Raji (cell line): ENCODE results near the gene GATD1.

Experiments
- POLR2A ChIP-seq: IDR thresholded peaks from 2 replicates; pipeline ENCODE4 v1.6.1; 2011; ENCODE audit warnings: low read depth, low read length, control low read depth; ENCODE audit not compliant: insufficient read depth

The GATD1 gene

DNA sequence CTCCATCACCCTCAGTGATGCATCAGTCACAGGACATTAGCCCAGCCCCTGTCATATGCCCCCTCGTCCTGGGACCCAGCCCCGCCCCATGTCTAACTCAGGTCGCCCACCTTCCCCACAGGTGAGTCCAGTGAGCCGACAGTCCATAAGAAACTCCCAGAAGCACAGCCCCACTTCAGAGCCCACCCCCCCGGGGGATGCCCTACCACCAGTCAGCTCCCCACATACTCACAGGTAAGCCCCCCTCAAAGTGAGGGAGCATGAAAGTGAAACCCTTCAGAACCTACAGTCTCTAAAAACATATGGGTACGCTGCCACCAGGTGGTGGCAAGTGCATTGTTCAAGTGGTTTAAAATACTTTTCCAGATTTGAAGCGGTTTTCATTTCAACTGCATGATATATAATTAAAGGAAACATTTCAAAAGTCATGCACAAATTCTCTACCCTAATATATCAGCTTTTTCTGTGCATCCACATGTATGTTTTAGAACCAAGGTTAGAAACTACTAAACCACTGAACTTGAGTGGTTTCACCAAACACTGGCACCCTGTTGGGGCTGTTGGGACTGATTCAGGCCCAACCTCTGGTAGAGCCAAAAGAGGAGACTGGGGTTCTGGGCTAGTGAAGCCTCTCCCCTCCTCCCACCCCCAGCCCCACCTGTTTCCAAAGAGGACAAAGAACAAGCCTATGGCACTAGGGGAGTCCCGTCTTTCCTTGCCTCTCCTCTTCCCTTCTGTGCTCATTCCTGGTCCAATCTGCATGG, 54.0 kb downstream of the GATD1 start:
- TF ChIP-seq POLR2A: no peak

DNA sequence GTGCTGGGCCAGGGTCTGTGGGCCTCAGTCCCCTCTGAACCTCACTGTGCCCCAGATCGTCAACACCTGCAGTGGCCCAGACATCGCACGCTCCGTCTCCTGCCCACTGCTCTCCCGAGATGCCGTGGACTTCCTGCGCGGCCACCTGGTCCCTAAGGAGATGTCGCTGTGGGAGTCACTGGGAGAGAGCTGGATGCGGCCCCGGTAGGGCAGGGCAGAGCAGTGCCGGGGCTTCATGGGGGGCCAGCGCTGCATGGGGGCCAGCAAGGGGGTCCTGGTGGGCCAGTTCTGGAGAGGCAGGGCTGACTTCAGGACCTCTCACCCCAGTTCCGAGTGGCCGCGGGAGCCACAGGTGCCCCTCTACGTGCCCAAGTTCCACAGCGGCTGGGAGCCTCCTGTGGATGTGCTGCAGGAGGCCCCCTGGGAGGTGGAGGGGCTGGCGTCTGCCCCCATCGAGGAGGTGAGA, 54.9 kb downstream of the GATD1 start:
- TF ChIP-seq POLR2A: no peak

DNA sequence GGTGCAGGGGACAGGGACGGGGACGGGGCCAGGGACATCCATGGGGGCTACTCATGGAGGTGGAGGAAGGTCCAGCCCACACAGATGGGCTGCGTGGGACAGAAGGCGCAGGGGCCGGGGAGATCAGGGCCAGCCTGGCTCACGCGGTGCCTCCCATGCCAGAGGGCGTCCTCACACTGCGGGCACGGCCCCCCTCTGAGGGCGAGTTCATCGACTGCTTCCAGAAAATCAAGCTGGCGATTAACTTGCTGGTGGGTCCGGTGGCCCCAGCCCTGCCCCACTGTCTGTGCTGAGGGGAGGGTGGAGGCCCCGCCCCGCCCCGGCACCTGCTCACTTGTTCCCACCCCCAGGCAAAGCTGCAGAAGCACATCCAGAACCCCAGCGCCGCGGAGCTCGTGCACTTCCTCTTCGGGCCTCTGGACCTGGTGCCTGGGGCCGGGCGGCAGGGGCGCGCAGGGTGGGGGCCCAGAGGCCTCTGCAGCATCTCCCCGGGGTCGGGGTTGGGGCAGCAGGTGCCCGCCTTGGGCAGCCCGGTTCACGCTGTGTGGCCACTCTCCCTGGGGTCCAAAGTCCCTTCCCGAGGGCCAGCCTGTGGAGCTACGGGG, 55.4 kb downstream of the GATD1 start:
- no peak for TF ChIP-seq POLR2A

DNA sequence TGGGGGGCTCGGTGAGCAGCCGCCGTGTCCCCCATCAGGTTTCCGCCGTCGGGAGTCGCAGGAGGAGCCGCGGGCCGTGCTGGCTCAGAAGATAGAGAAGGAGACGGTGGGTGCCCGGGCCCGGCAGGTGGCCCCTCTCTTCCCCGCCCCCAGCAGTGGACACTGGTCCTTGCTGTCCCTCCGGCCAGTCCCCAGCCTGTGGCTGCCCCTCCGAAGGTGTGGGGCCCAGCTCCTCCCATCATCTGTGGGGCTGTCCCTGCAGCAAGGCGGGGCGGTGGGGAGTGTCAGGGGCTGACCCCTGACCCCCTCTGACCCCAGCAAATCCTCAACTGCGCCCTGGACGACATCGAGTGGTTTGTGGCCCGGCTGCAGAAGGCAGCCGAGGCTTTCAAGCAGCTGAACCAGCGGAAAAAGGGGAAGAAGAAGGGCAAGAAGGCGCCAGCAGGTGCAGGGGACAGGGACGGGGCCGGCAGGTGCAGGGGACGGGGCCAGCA, 56.0 kb downstream of the GATD1 start:
- no peak for TF ChIP-seq POLR2A

DNA sequence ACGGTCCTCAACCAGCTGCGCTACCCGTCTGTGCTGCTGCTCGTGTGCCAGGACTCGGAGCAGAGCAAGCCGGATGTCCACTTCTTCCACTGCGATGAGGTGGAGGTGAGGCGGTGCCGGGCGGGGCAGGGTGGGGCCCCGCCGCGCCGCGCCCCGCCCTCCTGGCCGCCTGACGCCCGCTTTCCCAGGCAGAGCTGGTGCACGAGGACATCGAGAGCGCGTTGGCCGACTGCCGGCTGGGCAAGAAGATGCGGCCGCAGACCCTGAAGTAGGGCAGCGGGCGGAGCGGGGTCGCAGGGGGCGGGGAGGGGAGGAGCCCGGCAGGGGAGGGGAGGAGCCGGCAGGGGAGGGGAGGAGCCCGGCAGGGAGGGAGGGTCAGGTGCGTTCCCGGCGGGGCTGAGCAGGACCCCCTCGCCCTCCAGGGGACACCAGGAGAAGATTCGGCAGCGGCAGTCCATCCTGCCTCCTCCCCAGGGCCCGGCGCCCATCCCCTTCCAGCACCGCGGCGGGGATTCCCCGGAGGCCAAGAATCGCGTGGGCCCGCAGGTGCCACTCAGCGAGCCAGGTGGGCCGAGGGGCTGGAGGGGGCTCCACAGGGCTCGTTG, 56.5 kb downstream of the GATD1 start:
- TF ChIP-seq POLR2A: no peak

DNA sequence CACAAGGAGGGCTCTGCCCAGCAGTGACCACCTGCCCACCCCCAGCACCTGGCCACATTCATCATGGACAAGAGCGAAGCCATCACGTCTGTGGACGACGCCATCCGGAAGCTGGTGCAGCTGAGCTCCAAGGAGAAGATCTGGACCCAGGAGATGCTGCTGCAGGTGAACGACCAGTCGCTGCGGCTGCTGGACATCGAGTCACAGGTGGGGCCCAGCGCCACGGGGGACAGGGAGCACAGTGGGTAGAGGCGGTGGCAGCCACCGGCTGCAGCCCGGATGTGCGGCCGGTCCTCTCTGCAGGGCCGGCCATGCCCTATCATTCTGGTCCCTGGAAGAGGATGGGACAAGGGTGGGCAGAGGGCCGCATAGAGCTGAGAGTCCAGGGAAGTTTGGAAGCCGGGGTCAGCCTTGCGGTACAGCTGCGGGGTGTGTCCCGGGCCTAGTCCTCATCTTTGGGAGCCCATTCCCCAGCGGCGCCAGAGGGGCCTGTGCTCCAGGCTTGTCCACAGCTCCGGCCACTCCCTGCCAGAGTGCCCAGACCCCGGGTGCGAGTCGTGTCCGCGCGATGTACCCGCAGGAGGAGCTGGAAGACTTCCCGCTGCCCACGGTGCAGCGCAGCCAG, 57.2 kb downstream of the GATD1 start:
- TF ChIP-seq POLR2A: no peak

DNA sequence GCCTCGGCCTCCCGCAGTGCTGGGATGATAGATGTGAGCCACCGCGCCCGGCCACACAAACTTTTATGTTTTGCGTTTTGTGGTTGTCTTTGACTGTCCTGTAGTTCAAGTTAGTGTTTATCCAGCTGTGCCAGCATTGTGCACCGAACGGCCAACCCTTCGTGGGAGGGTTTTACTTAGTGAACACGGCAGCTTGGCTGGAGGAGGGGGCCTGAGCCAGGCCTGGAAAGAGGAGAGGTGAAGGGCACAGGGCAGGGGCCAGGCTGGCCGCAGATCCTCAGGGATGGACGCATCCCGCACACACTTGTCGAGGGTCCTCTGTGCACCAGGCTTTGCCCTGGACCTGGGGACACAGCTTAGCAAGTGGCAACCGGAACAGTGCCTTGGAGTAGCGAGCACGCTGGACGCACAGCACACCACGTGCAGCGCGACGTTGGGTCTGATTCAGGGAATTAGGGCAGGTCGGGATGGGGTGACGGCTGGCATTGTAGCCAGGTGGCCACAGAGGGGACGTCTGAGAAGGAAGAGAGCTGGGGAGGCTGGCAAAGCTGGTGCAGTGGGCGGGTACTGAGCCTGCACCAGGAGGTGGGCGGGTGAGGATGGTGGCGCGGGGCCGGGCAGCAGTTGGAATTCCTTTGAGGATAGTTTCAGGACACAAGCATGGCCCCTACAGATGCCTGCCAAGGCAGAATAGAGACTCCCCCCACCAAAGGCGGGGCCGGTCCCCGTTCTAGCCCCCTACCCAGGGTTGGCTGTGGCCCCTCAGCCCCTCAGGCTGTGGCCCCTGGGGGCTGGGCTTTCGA, 57.9 kb downstream of the GATD1 start:
- TF ChIP-seq POLR2A: no peak
